ENCODE data around the gene ALKBH8.
"Not testable (repeated sequence)": the region's sequence is repeated elsewhere in the genome, so short reads cannot be mapped to it uniquely, and the experiment has no call there.

The ALKBH8 gene

GRCh38 chr11:107565219-107565937 lies at the start of gene ALKBH8:
ALKBH8 (minus strand) TSS chr11:107565735; CDS start chr11:107560893, 4,842 bp downstream.
- DNase-seq (ENCODE audit: low spot score), result peak; percentile 67

- no peak for DNase-seq (ENCODE audit: low spot score)
Observed at GRCh38 chr11:107612445-107612844, 46.9 kb upstream of the ALKBH8 start.

- DNase-seq (ENCODE audit: low spot score), result no peak
Observed at GRCh38 chr11:107609400-107610218, 44.1 kb upstream of the ALKBH8 start.

GRCh38 chr11:107608809-107609208 lies 43.3 kb upstream of the ALKBH8 start:
- DNase-seq (ENCODE audit: low spot score), result no peak

- no peak for DNase-seq (ENCODE audit: low spot score)
Observed at GRCh38 chr11:107606141-107606540, 40.6 kb upstream of the ALKBH8 start.

- DNase-seq (ENCODE audit: low spot score), result no peak
Observed at GRCh38 chr11:107605061-107606006, 39.8 kb upstream of the ALKBH8 start.

GRCh38 chr11:107598225-107599139 lies 32.9 kb upstream of the ALKBH8 start:
- peak; percentile 16 for DNase-seq (ENCODE audit: low spot score)

- no peak for DNase-seq (ENCODE audit: low spot score)
Observed at GRCh38 chr11:107594736-107595135, 29.2 kb upstream of the ALKBH8 start.

- DNase-seq (ENCODE audit: low spot score), result no peak
Observed at GRCh38 chr11:107593951-107594350, 28.4 kb upstream of the ALKBH8 start.

GRCh38 chr11:107592813-107593212 lies 27.3 kb upstream of the ALKBH8 start:
- DNase-seq (ENCODE audit: low spot score), result no peak

GRCh38 chr11:107592231-107592590 lies 26.7 kb upstream of the ALKBH8 start:
- peak; percentile 7 for DNase-seq (ENCODE audit: low spot score)

GRCh38 chr11:107591378-107592230 lies 26.1 kb upstream of the ALKBH8 start:
- DNase-seq (ENCODE audit: low spot score), result peak; percentile 26

GRCh38 chr11:107590460-107591377 lies 25.2 kb upstream of the ALKBH8 start, which contains the start of gene ELMOD1:
ELMOD1 (plus strand) TSS chr11:107591147; CDS start chr11:107618190, 27,043 bp downstream.
- peak; percentile 61 for DNase-seq (ENCODE audit: low spot score)

- DNase-seq (ENCODE audit: low spot score), result no peak
Observed at GRCh38 chr11:107587306-107587979, 21.9 kb upstream of the ALKBH8 start.

- DNase-seq (ENCODE audit: low spot score), result no peak
Observed at GRCh38 chr11:107583629-107584195, 18.2 kb upstream of the ALKBH8 start.

GRCh38 chr11:107581147-107581546 lies 15.6 kb upstream of the ALKBH8 start:
- DNase-seq (ENCODE audit: low spot score), result no peak

GRCh38 chr11:107579169-107579568 lies 13.6 kb upstream of the ALKBH8 start:
- not testable (repeated sequence) for DNase-seq (ENCODE audit: low spot score)

- no peak for DNase-seq (ENCODE audit: low spot score)
Observed at GRCh38 chr11:107577346-107577711, 11.8 kb upstream of the ALKBH8 start.
